Stimulated activated naive CD8-positive, alpha-beta T cell treated with anti-CD3 and anti-CD28 coated beads, Interleukin-15, amount 100 ng/mL, for 72 hours (primary cell): ENCODE data around the gene LSM12.
"Not testable (repeated sequence)": the region's sequence is repeated elsewhere in the genome, so short reads cannot be mapped to it uniquely, and the experiment has no call there.

Experiments used
- ATAC-seq: fragments of 150-1000 bp; cut with Tn5 transposase; 2 replicates; pipeline ENCODE4 v1.10.0; 2021; ENCODE audit warnings: mild to moderate bottlenecking, moderate library complexity
- DNase-seq, 2 donors: peaks; one replicate each; pipeline ENCODE4 v3.0.0; 2021 to 2022
- H3K27ac Mint-ChIP-seq, 2 donors: one replicate each; pipeline ENCODE4 v1.8.0; 2022; ENCODE audit warnings: mild to moderate bottlenecking in 2 of 2, mixed read lengths in 2 of 2, moderate library complexity in 2 of 2
- H3K27me3 Mint-ChIP-seq: one replicate; pipeline ENCODE4 v1.8.0; 2022; ENCODE audit warnings: mixed read lengths
- H3K4me1 Mint-ChIP-seq: one replicate; pipeline ENCODE4 v1.8.0; 2022; ENCODE audit warnings: mild to moderate bottlenecking, mixed read lengths
- H3K4me3 Mint-ChIP-seq, 2 donors: one replicate each; pipeline ENCODE4 v1.8.0; 2022; ENCODE audit warnings: mild to moderate bottlenecking in 2 of 2, mixed read lengths in 2 of 2, moderate library complexity in 1 of 2
- H3K9me3 Mint-ChIP-seq, 2 donors: one replicate each; pipeline ENCODE4 v1.8.0; 2022; ENCODE audit warnings: mixed read lengths in 2 of 2

LSM12 gene

GRCh38 chr17:44105483-44105882 lies 39.0 kb upstream of the LSM12 start:
- no peaks in the 10 kb centered on the region for H3K27me3 Mint-ChIP-seq
- ATAC-seq (no peak), DNase-seq (no peak)
- no peaks in the 10 kb centered on the region for H3K9me3 Mint-ChIP-seq
- no peak overlapping the region for H3K4me3 Mint-ChIP-seq
- peaks cover 8% of the 10 kb centered on the region for H3K4me1 Mint-ChIP-seq
- H3K27ac Mint-ChIP-seq, result no peak overlapping the region

GRCh38 chr17:44102849-44103622 lies 36.6 kb upstream of the LSM12 start:
- DNase-seq (no peak), ATAC-seq (no peak)
- H3K4me1 Mint-ChIP-seq, result peaks cover 6% of the 10 kb centered on the region
- no peak overlapping the region for H3K4me3 Mint-ChIP-seq
- H3K27ac Mint-ChIP-seq, result peak overlapping the region in 1 of 2 donors; percentile 81
- no peaks in the 10 kb centered on the region for H3K27me3 Mint-ChIP-seq
- no peaks in the 10 kb centered on the region for H3K9me3 Mint-ChIP-seq

- H3K9me3 Mint-ChIP-seq, ATAC-seq, H3K27ac Mint-ChIP-seq, H3K27me3 Mint-ChIP-seq, DNase-seq, H3K4me3 Mint-ChIP-seq: not testable (repeated sequence)
- peaks cover 14% of the 10 kb centered on the region for H3K4me1 Mint-ChIP-seq
Measured at GRCh38 chr17:44101858-44102257, 35.4 kb upstream of the LSM12 start.

- Mint-ChIP-seq H3K4me3 (no peak overlapping the region), H3K27ac (peak overlapping the region in 1 of 2 donors; percentile 76), H3K9me3 (no peaks in the 10 kb centered on the region), H3K27me3 (no peaks in the 10 kb centered on the region), H3K4me1 (peaks cover 23% of the 10 kb centered on the region)
- ATAC-seq (no peak), DNase-seq (no peak)
Measured at GRCh38 chr17:44097110-44097958, 30.9 kb upstream of the LSM12 start.

- peak overlapping the region; percentile 37 to 96 for H3K27ac Mint-ChIP-seq
- peak; percentile 43 for ATAC-seq
- no peaks in the 10 kb centered on the region for H3K27me3 Mint-ChIP-seq
- no peaks in the 10 kb centered on the region for H3K9me3 Mint-ChIP-seq
- no peak for DNase-seq
- H3K4me1 Mint-ChIP-seq, result peaks cover 23% of the 10 kb centered on the region
- H3K4me3 Mint-ChIP-seq, result peak overlapping the region in 1 of 2 donors; percentile 10
Measured at GRCh38 chr17:44095647-44096496, 29.4 kb upstream of the LSM12 start.

GRCh38 chr17:44095388-44095646 lies 28.8 kb upstream of the LSM12 start:
- Mint-ChIP-seq H3K27ac (no peak overlapping the region), H3K9me3 (no peaks in the 10 kb centered on the region), H3K4me3 (no peak overlapping the region), H3K27me3 (no peaks in the 10 kb centered on the region), H3K4me1 (peaks cover 23% of the 10 kb centered on the region)
- DNase-seq, result no peak
- no peak for ATAC-seq

GRCh38 chr17:44094701-44095387 lies 28.4 kb upstream of the LSM12 start:
- H3K27me3 Mint-ChIP-seq, result no peaks in the 10 kb centered on the region
- DNase-seq, result no peak
- H3K4me3 Mint-ChIP-seq, result no peak overlapping the region
- no peaks in the 10 kb centered on the region for H3K9me3 Mint-ChIP-seq
- ATAC-seq, result no peak
- H3K27ac Mint-ChIP-seq, result no peak overlapping the region
- H3K4me1 Mint-ChIP-seq, result peaks cover 23% of the 10 kb centered on the region

- Mint-ChIP-seq H3K4me3 (no peak overlapping the region), H3K4me1 (peaks cover 27% of the 10 kb centered on the region), H3K27me3 (no peaks in the 10 kb centered on the region), H3K9me3 (no peaks in the 10 kb centered on the region), H3K27ac (peak overlapping the region in 1 of 2 donors; percentile 71)
- ATAC-seq, result no peak
- DNase-seq, result no peak
Measured at GRCh38 chr17:44093231-44093900, 26.9 kb upstream of the LSM12 start.

- no peak overlapping the region for H3K27ac Mint-ChIP-seq
Measured at GRCh38 chr17:44092051-44092450, 25.6 kb upstream of the LSM12 start.

GRCh38 chr17:44091200-44091997 lies 24.9 kb upstream of the LSM12 start:
- no peak for ATAC-seq

More at GRCh38 chr17:44092051-44092450, 25.6 kb upstream of the LSM12 start:
- ATAC-seq (no peak), DNase-seq (no peak)
- peaks cover 28% of the 10 kb centered on the region for H3K4me1 Mint-ChIP-seq
- no peak overlapping the region for H3K4me3 Mint-ChIP-seq
- H3K9me3 Mint-ChIP-seq, result no peaks in the 10 kb centered on the region
- no peaks in the 10 kb centered on the region for H3K27me3 Mint-ChIP-seq

GRCh38 chr17:44088254-44088653 lies 21.8 kb upstream of the LSM12 start:
- Mint-ChIP-seq H3K27me3 (no peaks in the 10 kb centered on the region), H3K4me3 (no peak overlapping the region), H3K27ac (no peak overlapping the region), H3K9me3 (no peaks in the 10 kb centered on the region), H3K4me1 (peaks cover 34% of the 10 kb centered on the region)
- DNase-seq, result no peak
- no peak for ATAC-seq

More at GRCh38 chr17:44091200-44091997, 24.9 kb upstream of the LSM12 start:
- Mint-ChIP-seq H3K27me3 (no peaks in the 10 kb centered on the region), H3K9me3 (no peaks in the 10 kb centered on the region), H3K4me3 (no peak overlapping the region), H3K4me1 (peaks cover 35% of the 10 kb centered on the region), H3K27ac (peak overlapping the region in 1 of 2 donors; percentile 8)
- DNase-seq, result no peak

- H3K9me3 Mint-ChIP-seq, result no peaks in the 10 kb centered on the region
- H3K4me3 Mint-ChIP-seq, result peak overlapping the region in 1 of 2 donors; percentile 31
- peaks cover 34% of the 10 kb centered on the region for H3K4me1 Mint-ChIP-seq
- ATAC-seq (no peak), DNase-seq (no peak)
- no peaks in the 10 kb centered on the region for H3K27me3 Mint-ChIP-seq
- peak overlapping the region in 1 of 2 donors; percentile 96 for H3K27ac Mint-ChIP-seq
Measured at GRCh38 chr17:44087319-44087718, 20.8 kb upstream of the LSM12 start.

- H3K4me3 Mint-ChIP-seq, result no peak overlapping the region
- ATAC-seq (peak; percentile 80), DNase-seq (peak; percentile 28 to 46)
- H3K27ac Mint-ChIP-seq, result peak overlapping the region in 1 of 2 donors; percentile 85
- H3K4me1 Mint-ChIP-seq, result peaks cover 34% of the 10 kb centered on the region
- H3K9me3 Mint-ChIP-seq, result no peaks in the 10 kb centered on the region
- H3K27me3 Mint-ChIP-seq, result no peaks in the 10 kb centered on the region
Measured at GRCh38 chr17:44086364-44087311, 20.2 kb upstream of the LSM12 start.
